ENCODE results near the gene RRAS2. TPM values are rescaled to one million over a fixed set of nuclear protein-coding genes. Genes with fewer than 3 reads are reported as not detected.

RRAS2 gene
- total RNA-seq, 1 donor from 2014 or later: 27.6 TPM

- no peak for DNase-seq (ENCODE audit: low spot score)
Observed at GRCh38 chr11:14336507-14337503, 22.2 kb downstream of the RRAS2 start.

- DNase-seq (ENCODE audit: low spot score): no peak
Observed at GRCh38 chr11:14335712-14336111, 23.3 kb downstream of the RRAS2 start.

- DNase-seq (ENCODE audit: low spot score): no peak
Observed at GRCh38 chr11:14334893-14335292, 24.1 kb downstream of the RRAS2 start.

GRCh38 chr11:14334192-14334591 is 24.8 kb downstream of the RRAS2 start:
- no peak for DNase-seq (ENCODE audit: low spot score)

- no peak for DNase-seq (ENCODE audit: low spot score)
Observed at GRCh38 chr11:14331476-14332136, 27.4 kb downstream of the RRAS2 start.

GRCh38 chr11:14330881-14331280 is 28.1 kb downstream of the RRAS2 start:
- DNase-seq (ENCODE audit: low spot score): no peak

- DNase-seq (ENCODE audit: low spot score): no peak
Observed at GRCh38 chr11:14329702-14330101, 29.3 kb downstream of the RRAS2 start.

GRCh38 chr11:14327116-14327515 is 31.9 kb downstream of the RRAS2 start:
- no peak for DNase-seq (ENCODE audit: low spot score)

GRCh38 chr11:14323118-14323676 is 35.8 kb downstream of the RRAS2 start:
- DNase-seq (ENCODE audit: low spot score): no peak

GRCh38 chr11:14322510-14322909 is 36.5 kb downstream of the RRAS2 start:
- DNase-seq (ENCODE audit: low spot score): no peak

- DNase-seq (ENCODE audit: low spot score): peak; percentile 14
Observed at GRCh38 chr11:14320020-14320419, 39.0 kb downstream of the RRAS2 start.

- no peak for DNase-seq (ENCODE audit: low spot score)
Observed at GRCh38 chr11:14318581-14318981, 40.4 kb downstream of the RRAS2 start.

GRCh38 chr11:14317659-14318325 is 41.2 kb downstream of the RRAS2 start:
- no peak for DNase-seq (ENCODE audit: low spot score)

- DNase-seq (ENCODE audit: low spot score): no peak
Observed at GRCh38 chr11:14315130-14315529, 43.9 kb downstream of the RRAS2 start.

- DNase-seq (ENCODE audit: low spot score): no peak
Observed at GRCh38 chr11:14314127-14314526, 44.9 kb downstream of the RRAS2 start.

GRCh38 chr11:14312736-14313438 is 46.1 kb downstream of the RRAS2 start:
- no peak for DNase-seq (ENCODE audit: low spot score)

- DNase-seq (ENCODE audit: low spot score): no peak
Observed at GRCh38 chr11:14310679-14311078, 48.3 kb downstream of the RRAS2 start.

GRCh38 chr11:14309425-14310192 is 49.4 kb downstream of the RRAS2 start:
- no peak for DNase-seq (ENCODE audit: low spot score)

GRCh38 chr11:14308897-14309387 is 50.0 kb downstream of the RRAS2 start:
- no peak for DNase-seq (ENCODE audit: low spot score)

GRCh38 chr11:14308114-14308896 is 50.7 kb downstream of the RRAS2 start:
- no peak for DNase-seq (ENCODE audit: low spot score)
